NB4 (cell line): ENCODE measurements around the gene SPPL3.

Source experiments
- DNase-seq: peaks from one replicate; pipeline ENCODE4 v3.0.0; 2010; ENCODE audit warnings: low read depth
- H3K4me3 ChIP-seq: one replicate; pipeline ENCODE4 v1.5.1; 2011; ENCODE audit warnings: mild to moderate bottlenecking, low read depth, low read length, moderate library complexity
- MYC ChIP-seq: IDR thresholded peaks from 2 replicates; pipeline ENCODE4 v1.6.1; 2011; ENCODE audit warnings: low read depth, low read length
- POLR2A ChIP-seq: IDR thresholded peaks from 2 replicates; pipeline ENCODE4 v1.6.1; 2011; ENCODE audit warnings: mild to moderate bottlenecking; ENCODE audit not compliant: insufficient read length; ENCODE audit errors: extremely low read depth
- TF ChIP-seq, protein P1 (sequence below): IDR thresholded peaks from 2 replicates; pipeline ENCODE4 v1.6.1; 2011; ENCODE audit warnings: low read depth, low read length
- TF ChIP-seq, protein P2 (sequence below): IDR thresholded peaks from one replicate; pipeline ENCODE4 v1.5.1; 2012; ENCODE audit warnings: low read depth, low read length

SPPL3 gene

DNA sequence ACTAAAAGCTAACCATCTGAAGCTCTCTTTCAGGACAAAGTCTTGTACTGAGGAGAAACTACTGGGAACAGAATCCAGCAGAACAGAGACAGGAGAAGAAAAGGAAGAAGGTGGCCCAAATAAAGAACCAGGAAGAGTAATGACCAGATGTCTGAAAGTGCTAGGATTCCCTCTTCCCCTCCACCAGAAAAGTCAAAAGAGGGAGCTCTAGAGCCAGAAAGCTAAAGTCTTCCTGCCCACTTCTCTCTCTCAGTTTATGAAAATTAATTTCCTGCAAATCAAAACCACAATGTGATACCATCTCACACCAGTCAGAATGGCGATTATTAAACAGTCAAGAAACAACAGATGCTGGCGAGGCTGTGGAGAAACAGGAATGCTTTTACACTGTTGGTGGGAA lies 47.2 kb downstream of the SPPL3 start:
- DNase-seq = peak; percentile 50
- TF ChIP-seq, protein P1, sequence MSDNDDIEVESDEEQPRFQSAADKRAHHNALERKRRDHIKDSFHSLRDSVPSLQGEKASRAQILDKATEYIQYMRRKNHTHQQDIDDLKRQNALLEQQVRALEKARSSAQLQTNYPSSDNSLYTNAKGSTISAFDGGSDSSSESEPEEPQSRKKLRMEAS = no peak
- TF ChIP-seq MYC (no peak), POLR2A (no peak)
- TF ChIP-seq, protein P2, sequence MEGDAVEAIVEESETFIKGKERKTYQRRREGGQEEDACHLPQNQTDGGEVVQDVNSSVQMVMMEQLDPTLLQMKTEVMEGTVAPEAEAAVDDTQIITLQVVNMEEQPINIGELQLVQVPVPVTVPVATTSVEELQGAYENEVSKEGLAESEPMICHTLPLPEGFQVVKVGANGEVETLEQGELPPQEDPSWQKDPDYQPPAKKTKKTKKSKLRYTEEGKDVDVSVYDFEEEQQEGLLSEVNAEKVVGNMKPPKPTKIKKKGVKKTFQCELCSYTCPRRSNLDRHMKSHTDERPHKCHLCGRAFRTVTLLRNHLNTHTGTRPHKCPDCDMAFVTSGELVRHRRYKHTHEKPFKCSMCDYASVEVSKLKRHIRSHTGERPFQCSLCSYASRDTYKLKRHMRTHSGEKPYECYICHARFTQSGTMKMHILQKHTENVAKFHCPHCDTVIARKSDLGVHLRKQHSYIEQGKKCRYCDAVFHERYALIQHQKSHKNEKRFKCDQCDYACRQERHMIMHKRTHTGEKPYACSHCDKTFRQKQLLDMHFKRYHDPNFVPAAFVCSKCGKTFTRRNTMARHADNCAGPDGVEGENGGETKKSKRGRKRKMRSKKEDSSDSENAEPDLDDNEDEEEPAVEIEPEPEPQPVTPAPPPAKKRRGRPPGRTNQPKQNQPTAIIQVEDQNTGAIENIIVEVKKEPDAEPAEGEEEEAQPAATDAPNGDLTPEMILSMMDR = peak; percentile 64
- no peak overlapping the region for H3K4me3 ChIP-seq

DNA sequence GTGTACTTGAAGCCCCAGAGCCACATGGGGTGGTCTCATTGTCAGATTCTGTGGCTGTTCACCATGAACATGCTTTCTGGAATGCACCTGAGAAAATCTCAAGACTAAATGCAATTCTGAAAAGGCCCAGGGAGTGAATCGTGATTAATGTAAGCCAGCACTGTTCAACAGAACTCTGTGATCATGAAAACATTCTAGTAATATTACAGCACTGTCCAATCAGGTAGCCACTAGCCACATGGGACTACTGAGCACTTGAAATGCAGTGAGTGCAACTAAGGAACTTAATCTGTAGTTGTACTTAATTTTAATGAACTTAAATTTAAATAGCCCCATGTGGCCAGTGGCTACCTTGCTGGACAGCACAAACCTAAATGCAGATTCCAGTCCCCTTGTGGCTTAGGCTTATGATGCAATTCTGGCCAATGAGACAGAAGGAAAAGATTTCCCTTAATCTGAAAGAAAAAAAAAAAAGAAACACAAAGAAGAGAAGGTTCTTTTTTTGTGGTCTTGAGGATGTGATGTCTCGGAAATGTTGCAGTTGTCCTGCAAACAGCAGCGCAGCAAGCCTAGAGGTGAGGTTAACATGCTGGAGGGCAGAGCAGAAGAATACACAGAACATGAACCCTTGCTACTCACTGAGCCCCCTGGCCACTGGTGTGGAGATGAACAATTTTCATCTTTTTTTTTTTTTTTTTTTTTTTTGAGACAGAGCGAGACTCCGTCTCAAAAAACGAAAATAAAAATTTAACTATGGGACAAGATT lies 48.2 kb downstream of the SPPL3 start:
- H3K4me3 ChIP-seq = no peak overlapping the region
- no peak for DNase-seq
- TF ChIP-seq, protein P1 = no peak
- no peak for TF ChIP-seq POLR2A
- TF ChIP-seq, protein P2 = no peak
- TF ChIP-seq MYC = no peak

DNA sequence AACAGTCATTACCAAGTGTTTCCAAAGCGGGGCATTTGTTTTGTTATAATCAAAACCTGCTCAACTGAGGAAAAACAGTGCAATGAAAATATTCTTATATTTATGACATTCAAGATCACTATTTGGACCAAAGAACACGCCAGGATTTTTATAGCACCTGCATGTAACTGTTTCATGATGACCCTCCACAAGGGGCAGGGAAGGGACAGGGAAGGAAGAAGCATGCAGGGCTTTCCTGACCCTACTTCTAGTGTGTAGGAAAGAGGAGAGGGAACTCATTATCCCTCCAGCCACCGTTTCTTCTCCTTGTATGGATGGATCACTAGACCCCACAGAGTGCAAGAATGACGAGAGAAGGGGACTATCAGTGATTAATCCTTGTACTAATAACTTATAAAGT lies 49.4 kb downstream of the SPPL3 start:
- H3K4me3 ChIP-seq = no peak overlapping the region
- TF ChIP-seq, protein P1 = no peak
- no peak for TF ChIP-seq POLR2A
- TF ChIP-seq, protein P2 = no peak
- TF ChIP-seq MYC = no peak
- DNase-seq = no peak

DNA sequence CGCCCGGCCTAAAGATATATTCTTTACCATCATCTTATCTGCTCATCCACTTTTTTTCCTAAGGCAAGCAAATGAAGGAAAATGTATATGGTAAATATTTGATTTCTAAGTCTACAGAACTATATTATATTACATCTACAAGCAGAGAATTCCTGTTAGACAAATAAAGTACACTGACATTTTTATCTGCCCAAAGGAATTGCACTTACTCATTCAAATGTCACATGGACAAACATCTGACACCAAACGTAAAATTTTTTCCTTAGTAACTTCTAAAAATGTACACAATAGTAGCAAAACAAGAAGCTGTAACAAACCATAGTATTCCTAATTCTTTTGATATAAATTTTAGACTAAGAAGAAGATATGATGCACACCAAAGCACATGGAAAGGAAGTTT lies 51.0 kb downstream of the SPPL3 start:
- TF ChIP-seq, protein P2 = no peak
- TF ChIP-seq POLR2A (no peak), MYC (no peak)
- TF ChIP-seq, protein P1 = no peak
- no peak overlapping the region for H3K4me3 ChIP-seq
- no peak for DNase-seq

DNA sequence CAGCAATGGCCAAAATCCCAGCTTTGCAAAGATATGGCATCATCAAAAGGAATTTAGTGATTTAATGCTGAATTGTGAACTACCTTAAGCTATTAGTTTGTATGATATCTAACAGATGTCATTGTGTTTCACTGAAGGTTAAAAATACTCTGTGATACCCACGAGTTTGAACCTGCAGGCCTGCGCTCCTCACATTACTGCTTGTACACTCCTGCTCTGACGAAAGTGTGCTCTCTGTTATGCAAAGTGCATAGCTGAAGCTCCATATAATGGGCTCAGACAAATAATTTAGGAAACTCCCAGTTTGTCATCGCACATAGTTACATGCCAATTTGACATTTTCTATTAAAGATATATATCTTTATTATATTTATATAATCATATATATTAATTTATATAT lies 52.2 kb downstream of the SPPL3 start:
- no peak overlapping the region for H3K4me3 ChIP-seq
- no peak for DNase-seq
- TF ChIP-seq, protein P2 = no peak
- TF ChIP-seq POLR2A = no peak
- TF ChIP-seq MYC = no peak
- TF ChIP-seq, protein P1 = no peak
